GM19372 (cell line): ENCODE measurements around the gene USB1.
"Not testable (repeated sequence)": the region's sequence is repeated elsewhere in the genome, so short reads cannot be mapped to it uniquely, and the experiment has no call there.

ENCODE experiments used
- ATAC-seq: cut with Tn5 transposase; IDR thresholded peaks from one replicate; pipeline ENCODE4 v1.9.1; 2021; ENCODE audit warnings: mild to moderate bottlenecking, low read depth, moderate library complexity; ENCODE audit not compliant: unreplicated experiment

USB1 gene

DNA sequence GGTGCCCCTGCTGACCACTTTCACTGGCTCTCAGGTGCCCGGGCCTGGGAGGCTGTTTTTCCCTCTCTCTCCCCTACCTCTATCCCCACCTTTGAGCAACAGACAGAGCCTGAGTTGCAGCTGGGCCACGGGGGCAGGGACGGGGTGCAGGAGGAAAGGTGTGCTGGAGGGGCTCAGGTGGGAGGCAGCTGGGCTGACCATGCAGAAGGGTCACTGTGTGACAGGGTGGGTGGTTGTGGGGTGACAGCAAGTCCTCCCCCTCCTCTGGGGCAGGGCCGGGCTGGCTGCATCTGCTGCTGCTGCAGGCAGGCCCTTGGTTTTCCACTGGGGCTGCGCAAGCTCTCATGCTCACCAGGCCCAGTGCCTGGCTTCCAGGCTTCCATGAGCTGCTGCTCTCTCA is 7.3 kb upstream of the USB1 start:
- no peak for ATAC-seq

- no peak for ATAC-seq
Observed at GRCh38 chr16:57994361-57994760, 6.8 kb upstream of the USB1 start.

- ATAC-seq = no peak
Observed at GRCh38 chr16:57994778-57995177, 6.4 kb upstream of the USB1 start.

GRCh38 chr16:57995721-57996405 is 5.3 kb upstream of the USB1 start:
- no peak for ATAC-seq

DNA sequence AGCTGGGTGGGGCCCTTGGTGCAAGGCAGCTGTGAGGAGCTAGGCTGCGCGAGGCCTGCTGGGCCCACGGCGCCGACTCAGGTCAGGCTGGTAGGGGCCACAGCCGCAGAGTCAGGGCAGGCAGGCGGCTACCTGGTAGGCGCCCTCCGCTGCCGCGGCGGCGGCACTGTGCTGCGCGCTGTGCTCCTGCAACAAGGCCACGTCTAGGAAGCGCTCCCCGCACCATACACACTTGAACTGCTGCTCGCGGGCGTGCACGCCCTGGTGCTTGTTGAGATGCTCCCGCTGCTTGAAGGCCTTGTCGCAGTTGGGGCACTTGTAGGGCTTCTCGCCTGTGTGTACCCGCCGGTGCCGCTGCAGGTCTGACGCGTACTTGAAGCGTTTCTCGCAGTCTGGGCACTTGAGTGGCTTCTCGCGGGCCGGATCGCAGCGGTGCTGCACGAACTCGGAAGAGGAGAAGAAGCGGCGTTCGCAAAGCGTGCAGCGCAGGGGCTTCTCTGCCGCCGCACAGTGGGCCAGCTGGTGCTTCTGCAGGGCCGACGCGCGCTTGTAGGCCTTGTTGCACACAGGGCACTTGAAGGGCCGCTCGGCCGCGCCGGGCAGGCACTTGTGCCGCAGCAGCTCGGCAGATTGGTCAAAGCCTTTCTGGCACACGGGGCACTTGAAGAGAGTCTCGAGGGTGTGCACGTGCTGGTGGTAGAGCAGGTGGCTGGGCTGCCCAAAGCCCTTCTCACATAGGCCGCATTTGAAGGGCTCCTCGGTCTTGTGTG is 4.6 kb upstream of the USB1 start:
- ATAC-seq = no peak

DNA sequence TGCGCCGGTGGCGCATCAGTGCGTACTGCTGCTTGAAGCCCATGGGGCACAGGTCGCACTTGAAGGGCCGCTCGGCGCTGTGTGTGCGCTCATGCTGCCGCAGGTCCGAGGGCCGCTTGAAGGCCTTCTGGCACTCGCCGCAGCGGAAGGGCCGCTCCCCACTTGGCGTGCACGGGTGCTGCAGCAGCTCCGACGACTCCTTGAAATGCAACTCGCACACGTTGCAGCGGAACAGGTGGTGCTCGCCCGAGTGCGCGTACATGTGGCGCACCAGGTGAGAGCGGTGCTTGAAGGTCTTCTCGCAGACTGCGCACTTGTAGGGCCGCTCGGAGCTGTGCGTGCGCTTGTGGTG is 4.1 kb upstream of the USB1 start:
- no peak for ATAC-seq

- ATAC-seq = no peak
Observed at GRCh38 chr16:57997528-57998265, 3.5 kb upstream of the USB1 start.

GRCh38 chr16:57998486-57998885 is 2.7 kb upstream of the USB1 start:
- ATAC-seq = no peak

- ATAC-seq = no peak
Observed at GRCh38 chr16:57998992-57999365, 2.2 kb upstream of the USB1 start.

- ATAC-seq = no peak
Observed at GRCh38 chr16:57999366-57999970, 1.7 kb upstream of the USB1 start.

DNA sequence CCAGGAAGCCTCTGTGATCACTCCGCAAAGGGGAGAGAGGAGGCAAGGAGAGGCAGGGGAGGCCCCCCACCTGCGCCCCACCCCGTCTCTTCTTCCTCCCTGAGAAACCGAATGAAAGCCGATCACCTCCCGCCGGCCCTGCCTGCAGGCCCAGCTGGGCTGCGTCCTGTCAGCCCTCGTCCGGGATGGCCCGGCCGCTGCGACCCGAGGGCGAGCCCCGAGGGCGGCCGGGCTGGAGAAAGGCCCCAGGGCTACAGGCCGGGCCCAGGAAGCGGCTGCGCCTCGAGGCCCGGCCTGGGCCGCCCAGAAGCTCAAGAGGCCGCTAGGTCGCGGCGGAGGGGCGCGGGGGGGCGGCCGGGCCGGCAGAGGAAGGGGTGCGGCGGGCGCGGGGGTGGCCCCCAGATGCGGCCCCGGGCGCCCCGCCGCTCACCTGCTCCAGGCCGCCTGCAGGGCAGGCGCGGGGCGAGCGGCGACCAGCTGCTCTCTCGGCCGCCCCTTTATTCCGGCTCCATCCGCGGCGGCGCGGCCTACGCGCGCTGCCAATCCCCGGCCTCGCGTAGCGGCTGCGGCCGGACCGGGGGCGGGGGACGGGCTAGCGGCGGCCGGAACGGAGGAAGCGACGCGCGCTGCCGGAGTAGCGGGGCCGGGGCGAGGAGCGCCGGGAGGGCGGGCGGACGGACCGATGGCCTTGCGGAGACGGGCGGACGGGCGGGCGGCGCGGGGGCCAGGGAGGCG is 1.1 kb upstream of the USB1 start, which contains the start of gene ZNF319:
ZNF319 (minus strand) TSS at position 702 of the 735 bp plus-strand sequence. CDS start 2,407 bp downstream, outside the sequence.
- ATAC-seq = peak; percentile 22

- ATAC-seq = no peak
Observed at GRCh38 chr16:58001781-58002415, 691 bp downstream of the USB1 start.

DNA sequence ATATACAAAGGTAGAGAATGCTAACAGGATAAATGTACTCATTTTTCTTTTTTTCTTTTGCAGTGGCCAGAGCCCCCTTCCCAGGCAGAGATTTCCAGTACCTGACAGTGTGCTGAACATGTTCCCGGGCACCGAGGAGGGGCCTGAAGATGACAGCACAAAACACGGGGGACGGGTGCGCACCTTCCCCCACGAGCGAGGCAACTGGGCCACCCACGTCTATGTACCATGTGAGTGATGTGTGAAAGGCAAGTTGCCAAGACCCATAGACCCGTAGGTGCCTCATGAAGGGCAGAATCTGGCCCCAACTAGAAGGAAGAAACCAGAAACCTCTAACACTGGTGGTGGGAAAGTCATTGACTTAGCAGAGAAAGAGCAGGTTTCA is 1.2 kb downstream of the USB1 start:
- ATAC-seq = no peak

DNA sequence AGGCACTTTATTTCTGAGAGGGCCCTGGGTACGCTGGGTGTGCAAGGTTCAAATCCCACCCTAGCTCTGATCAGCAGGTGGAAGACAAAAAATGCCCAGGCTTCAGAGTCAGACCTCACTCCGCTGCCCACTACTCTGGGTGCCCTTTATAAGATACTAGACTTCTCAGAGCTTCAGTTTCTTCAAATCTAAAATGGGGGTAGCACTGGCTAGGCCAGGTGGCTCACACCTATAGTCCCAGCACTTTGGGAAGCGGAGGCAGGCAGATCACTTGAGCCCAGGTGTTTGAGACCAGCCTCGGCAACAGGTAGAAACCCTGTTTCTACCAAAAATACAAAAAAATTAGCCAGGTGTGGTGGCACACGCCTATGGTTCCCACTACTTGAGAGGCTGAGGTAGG is 1.7 kb downstream of the USB1 start:
- ATAC-seq = no peak

- not testable (repeated sequence) for ATAC-seq
Observed at GRCh38 chr16:58004736-58005135, 3.5 kb downstream of the USB1 start.

DNA sequence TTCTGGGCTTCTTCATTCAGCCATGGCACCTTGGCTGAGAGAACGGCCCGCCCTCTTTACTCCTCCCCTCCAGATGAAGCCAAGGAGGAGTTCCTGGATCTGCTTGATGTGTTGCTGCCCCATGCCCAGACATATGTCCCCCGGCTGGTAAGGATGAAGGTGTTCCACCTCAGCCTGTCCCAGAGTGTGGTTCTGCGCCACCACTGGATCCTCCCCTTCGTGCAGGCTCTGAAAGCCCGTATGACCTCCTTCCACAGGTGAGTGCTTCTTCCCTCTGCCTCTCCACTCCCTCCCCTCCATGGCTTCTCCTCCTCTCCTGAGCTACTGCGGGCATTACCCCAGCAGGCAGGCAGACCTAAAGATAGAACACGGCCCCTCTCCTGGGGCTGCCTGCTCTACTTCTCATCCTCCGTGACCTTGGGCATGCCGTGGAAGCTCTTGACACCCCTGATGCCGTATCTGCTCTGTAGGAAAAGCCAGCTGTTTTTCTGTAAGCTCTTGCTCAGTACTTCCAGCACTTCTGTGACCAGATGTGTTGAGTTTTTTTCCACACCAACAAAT is 8.7 kb downstream of the USB1 start:
- no peak for ATAC-seq

DNA sequence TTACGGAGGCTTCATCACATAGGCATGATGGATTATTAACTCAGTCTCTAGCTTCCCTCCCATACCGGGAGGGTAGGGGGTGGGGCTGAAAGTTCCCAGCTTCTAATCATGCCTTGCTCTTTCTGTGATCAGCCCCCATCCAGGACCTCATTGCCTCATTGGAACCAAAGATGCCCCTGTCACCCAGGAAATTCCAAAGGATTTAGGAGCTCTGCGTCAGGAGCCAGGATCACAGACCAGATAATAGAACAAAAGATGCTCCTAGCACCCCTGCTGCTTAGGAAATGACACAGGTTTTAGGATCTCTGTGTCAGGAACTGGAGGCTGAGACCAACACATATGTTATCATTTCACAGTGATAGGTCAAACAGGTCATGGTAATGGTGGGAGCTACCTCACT is 9.7 kb downstream of the USB1 start:
- no peak for ATAC-seq

DNA sequence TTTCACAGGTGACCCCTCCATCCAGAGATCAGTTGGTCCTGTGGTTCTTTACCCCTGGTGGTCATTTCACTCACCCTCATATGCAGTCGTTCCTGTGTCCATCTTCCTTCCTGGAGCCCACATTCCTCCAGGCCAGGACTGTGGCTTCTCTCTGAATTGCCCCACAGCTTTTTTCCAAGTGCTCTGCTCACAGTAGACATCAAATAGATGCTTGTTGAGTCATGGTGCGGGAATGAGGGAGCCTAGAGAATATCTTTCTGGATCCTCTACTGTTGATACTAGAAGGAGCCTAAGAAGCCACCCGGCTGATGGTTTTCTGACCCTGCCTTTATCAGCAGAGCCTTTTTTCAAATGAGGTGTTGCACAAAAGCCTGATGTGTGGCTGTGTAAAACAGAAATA is 10.4 kb downstream of the USB1 start:
- no peak for ATAC-seq

DNA sequence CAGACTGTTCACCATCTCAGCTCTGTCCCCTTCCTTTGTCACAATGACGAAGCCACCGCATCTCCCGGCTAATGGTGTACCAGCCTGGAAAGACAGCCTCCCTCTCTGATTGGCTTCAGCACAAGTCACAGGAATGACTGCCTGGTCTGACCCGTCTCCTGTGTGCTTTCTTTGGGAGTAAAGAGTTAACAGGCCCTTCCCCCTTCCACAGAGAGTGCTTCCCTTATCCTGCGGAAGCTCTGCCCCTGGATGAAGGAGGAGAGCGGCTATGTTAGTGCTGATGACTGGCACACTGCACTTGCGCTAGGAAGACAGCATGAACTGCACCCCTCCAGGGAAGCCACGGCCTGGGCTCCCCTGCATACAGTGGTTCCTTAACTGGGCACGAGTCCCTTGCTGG is 11.3 kb downstream of the USB1 start:
- ATAC-seq = no peak
